GM20431 (cell line): ENCODE measurements around the gene MYO16.

Source experiments
- in situ Hi-C: fragments of 300-500 bp; cut with MseI, MboI; formaldehyde crosslinking; loops from one replicate; pipeline ENCODE4 v1.15.0; 2020; ENCODE audit warnings: low sequenced_read_pairs; ENCODE audit not compliant: unreplicated experiment

The MYO16 gene

DNA sequence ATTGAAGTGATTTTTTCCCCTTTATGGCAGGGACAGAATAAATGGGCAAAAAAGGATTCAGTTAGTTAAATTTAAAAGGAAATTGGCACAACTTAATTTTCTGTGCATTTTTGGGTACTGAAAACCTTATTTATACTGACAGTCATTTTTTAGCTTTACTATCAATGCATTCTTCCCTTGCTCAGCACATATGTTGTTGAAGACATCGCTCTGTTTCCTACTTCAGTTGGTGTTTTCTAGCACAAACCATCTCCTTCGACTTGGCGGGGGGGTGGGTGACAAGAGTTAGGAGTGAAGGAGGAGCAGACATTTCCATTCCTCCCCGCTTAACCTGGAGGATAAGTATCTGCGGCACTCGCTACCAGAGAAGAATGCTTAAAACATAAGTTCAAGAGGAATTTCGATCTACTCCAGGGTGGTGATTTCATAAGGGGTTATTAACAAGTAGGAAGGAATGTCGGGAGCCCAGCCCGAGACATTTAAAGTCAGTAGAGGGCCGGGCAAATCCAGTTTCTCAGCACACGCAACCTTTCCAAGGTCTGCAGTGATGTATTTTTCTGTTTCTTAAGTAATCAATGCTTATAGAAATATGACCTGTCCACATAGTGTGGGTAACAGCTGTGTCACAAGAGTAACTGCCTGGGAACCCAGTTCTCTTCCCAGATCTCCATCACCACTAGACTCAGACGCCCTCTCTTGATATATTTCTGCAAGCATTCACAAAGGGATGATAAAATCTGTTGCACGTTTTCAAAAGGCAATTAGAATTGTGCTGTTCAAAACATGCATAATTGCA, 525.8 kb downstream of the MYO16 start:
- in situ Hi-C loops = no loop called here

DNA sequence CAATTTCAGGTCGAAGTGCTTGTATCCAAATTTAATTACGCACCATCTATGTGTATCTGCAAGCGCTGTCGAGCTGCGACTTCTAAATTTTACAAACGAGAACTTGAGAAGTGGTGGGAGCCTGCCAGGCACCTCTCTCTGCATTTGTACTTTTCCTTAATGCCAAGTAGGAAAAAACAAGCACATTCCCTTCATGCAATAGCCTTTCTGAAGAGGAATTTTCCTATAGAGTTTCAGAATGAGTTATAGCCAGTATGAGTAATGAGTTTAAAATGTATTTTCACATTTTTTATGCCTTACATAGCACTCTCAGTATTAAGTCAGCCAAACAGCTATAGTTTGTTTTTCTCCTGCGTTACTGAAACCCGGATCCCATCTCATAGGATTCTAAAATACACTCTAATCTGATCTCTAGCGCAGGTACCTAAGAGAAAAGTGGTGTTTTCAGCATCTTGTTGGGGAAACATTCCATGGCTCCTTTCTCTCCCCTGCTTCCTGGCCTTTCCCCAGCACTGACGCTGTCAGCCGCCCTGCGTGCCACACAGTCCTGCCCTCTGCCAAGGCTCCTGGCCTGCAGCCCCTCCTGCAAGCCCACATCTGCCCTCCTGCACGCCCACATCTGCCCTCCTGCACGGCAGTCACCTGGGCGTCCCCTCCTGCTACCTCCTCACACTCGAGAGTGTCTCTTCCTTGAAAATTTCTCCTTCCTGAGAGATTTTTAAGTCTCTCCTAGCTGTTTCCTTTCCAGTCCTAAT, 526.9 kb downstream of the MYO16 start:
- in situ Hi-C loops = no loop called here

DNA sequence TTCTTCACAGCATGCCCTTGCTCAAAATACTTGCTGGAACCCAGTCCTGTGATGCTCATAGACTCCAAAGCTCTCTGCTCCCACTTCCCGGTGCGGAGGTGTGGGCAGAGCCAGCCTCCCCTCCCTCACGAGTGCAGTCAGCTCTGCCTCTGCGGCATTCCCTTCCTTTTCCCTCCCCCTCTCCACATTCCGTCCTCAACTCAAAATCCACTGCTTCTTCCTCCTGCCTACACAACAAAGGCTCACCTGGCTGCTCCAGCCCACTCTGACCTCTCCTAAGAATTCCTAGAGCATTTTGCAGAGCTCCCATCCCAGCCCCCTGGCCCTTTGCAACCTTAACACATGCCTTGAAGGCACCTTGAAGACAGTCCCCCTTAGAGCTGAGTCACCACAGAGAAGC, 527.9 kb downstream of the MYO16 start:
- in situ Hi-C loops = no loop called here

DNA sequence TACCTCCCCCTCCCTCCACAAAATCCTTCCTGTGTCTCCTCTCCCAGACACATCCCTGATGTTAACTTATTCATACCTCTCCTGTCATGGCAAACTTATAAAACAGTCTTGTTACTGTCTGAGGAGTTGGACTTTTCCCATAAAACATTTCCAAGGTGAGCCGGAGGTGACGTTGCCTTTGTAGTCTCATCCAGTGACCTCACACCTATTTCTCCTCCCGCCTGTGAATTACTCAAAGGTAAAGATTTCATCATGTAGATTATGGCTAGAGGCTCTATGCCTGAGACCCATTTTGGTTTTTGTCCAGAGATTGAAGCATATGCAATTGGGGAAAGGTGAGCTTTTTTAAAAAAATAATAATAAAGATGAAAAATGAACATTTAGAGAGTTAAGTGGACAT, 529.0 kb downstream of the MYO16 start:
- in situ Hi-C loops = no loop called here

DNA sequence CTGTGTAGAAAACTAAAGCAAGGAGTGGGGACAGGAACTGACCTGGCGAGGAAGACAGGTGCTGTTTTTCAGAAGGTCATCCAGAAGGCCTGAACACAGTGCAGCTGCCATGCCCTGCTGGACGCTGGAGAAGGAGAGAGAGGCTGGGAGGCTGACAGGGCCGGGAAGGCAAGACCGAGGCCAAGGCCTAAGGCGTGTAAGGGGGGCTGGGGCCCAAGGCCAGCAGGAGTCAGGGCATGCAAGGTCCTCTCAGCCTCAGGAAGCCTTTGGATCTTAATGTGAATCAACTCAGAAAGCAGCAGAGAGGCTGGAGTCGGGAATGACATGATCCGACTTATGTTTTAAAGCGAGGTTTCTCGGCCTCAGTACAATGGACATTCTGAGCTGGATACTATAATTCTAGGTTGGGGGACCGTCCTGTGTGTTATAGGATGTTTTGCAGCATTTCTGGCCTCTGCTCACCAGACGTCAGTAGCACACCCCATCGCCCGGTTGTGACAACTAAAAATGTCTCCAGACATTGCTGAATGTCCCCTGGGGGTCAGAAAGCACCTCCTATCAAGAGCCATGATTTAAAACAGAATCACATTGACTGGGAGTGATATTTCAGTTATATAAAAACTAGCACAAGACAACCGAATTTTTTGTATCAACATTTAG, 530.4 kb downstream of the MYO16 start:
- in situ Hi-C loops = no loop called here

DNA sequence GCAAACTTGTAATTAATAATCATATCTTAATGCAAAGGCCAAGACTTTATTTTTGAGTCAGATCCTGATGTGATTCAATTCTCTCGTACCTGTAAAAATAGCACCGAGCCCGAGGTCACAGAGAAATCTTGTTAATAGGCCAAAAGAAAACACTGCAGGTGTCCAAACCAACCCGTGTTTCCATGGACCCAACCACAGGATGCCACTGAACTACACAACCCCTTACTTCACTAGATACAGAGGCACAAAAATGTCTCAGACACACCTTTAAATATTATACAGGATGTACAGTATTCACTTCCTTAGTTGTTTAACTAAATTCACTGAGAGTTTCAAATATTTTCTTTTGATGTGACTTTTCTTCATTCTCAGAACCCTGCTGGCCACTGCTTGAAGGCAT, 530.9 kb downstream of the MYO16 start:
- in situ Hi-C loops = no loop called here

DNA sequence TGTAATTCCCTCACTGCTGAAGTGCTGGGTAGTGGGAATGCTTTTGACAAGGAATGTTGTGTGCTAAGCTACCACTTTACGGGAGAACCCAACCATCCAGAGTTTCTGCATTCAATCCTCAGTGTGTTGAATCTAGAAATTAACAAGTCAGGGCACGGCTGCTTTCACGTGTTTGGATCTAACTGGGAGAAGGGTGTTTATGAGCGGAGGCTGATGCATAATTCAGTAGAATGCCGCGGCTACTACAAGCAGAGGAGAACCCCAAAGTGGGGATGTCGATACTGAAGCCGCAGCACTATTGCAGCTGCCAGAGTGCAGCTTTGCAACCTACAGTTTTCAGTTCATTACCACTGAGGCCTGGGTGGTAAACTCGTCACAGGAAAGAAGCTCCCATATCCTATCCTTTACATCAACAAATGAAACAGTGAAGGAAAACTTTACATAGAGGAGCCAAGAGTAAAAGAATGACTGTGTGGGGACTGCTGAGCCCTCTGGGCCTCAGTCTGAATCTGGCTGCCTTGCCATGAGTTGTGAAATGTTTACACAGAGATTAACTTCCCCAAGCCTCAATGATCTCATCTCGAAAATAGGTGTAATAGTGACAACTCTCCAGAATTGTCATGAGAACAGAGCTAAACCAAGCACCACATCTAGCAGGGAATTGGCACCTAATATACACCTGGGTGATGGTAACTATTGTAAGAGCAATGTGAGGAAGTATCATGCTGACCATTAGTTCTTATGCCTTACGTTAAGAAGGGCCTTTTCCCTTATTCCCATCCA, 531.7 kb downstream of the MYO16 start:
- in situ Hi-C loops = no loop called here

DNA sequence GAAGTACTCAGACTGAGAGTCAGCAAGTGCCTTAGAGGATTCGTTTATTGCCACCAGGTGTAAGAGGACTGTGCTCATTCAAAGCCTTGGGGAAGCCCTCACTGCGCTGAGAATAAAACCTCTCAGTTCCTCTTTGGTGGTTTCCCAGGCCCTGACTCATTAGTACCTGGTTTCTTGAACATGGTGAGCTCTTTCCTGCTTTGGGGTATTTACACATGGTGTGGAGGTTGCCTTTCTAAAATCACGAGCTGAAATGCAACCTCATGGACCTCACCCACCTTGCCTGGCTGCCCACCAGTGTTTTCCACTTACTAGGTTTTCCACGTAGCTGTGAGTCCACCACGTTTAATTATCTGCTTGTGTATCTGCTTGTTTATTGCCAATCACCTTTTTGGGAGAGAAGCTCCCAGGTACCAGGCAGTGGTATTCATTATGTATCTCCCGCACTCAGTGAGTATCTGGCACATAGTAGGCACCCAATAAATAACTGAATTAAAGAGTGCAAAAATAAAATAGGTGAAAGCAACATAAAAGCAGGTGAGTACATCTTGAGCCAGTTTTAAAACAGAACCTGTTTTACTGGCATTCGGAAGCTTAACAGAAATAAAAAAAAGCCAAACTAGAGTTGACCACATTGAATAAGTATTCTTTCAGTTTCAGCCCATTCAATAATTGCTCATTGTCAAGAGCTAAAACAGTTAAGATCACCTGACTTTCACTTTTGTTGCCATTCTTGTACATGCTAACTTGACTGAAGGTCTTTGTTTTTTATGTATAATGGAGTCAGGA, 533.0 kb downstream of the MYO16 start:
- in situ Hi-C loops = no loop called here

DNA sequence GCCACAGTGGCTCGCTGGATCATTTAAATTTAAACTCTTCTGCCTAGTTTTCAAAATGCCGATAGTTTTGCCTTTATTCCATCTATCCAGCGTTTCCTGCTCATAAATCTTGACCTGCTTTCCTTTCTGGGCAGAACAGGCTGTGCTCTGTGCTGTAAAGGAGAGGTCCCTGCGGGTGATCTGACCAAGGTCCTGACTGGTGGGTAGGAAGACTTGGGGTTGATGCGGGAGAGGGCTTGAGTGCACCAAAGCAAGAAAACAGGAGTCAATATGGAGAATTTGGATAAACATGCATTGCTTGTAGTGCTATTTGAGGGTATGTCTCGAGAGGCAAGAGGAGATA, 533.6 kb downstream of the MYO16 start:
- in situ Hi-C loops = no loop called here

DNA sequence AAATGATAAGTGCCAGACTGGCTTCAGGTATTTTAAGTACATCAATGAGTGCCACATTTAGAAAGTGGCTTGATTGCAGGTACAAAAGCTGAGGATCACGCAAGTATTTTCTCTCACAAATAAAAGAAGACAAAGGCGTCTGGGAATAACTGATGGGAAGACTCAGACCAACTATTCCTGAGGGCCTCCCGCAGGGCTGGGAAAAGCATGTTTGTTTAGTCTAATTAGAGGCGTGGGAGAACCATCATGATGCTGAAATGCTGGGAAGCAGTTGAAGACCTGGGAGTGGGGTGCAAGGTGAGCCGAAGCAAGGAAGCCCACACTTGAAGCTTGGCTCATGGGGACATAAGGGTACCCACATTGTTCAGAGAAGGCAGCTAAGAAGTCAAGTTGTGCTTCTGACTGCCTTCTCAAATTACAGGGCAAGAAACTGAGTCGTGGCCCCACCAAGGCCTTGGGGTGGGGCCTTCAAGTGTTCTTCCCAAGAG, 536.0 kb downstream of the MYO16 start:
- in situ Hi-C loops = no loop called here

DNA sequence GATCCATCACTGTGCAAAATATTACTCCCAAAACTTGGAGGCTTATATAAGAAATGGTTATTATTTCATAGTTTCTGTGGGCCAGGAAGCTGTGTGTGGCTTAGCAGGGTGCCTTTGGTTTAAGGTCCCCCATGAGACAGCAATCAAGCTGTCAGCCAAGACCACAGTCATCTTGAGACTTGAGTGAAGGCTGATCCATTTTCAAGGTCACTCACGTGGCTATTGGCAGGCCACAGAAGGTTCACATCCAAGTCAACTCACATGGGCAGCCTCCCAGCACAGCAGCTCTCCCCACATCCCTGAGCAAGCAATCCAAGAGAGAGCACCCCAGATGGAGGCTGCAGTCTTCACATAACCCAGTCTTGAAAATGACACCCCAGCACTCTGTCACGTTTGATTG, 537.4 kb downstream of the MYO16 start:
- in situ Hi-C loops = no loop called here

DNA sequence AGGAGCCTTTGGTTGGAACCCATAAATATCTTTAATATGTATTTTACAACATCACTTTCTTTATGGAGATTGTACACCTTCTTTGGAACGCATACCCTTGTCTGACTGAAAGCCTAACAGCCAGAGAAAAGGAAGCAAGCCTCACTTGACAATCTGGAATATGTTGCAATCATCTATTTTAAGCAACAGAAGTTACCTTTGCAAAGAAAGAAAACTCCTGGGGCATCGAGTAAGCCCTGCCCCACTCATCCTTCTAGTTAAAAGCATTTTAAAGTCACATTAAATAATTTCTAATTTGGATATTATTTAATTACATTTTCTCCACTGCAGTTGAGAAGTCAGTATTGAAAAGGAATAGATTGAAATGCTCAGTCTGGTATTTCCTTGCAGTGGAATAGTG, 542.7 kb downstream of the MYO16 start:
- in situ Hi-C loops = no loop called here

DNA sequence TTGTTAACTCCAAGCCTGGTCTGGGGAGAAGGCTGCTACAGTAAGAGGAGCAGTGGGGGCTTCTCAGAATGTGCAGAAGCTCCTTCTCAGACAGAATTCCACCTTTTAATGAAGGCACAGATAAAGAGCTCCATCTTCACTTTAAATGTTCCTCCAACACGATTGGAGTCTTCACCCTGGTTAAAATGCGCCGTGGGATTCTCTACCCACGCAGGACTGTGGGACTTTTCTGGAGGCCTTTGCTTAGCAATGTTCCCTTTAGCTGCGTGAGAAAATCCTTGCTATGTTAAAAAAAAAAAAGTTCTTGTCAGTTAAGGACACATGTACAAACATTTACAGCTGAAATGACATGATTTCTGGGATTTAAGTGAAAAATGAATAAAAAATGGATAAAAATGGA, 546.3 kb downstream of the MYO16 start:
- in situ Hi-C loops = no loop called here

DNA sequence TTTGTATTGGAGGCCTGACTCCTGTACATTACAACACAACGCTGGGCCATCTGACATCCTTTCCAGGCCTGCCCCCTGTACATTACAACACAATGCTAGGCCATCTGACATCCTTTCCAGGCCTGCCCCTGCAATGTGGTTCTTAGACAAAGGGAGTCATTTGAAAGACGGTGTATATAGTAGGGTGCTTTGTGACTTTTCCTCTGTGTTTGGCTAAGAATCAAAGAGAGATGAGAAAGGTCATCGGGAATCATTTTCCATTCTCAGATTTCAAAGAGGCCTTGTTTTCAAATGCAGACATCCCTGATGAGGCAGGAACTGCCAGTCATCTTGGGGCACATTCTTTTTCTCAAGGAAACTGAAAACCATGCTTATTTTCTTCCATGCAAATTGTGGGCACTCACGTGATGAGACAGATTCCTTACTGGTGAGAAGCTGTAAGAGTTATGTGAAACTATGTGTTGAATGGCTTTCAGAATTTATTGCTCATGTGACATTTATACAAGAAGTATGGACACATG, 551.6 kb downstream of the MYO16 start:
- in situ Hi-C loops = no loop called here

DNA sequence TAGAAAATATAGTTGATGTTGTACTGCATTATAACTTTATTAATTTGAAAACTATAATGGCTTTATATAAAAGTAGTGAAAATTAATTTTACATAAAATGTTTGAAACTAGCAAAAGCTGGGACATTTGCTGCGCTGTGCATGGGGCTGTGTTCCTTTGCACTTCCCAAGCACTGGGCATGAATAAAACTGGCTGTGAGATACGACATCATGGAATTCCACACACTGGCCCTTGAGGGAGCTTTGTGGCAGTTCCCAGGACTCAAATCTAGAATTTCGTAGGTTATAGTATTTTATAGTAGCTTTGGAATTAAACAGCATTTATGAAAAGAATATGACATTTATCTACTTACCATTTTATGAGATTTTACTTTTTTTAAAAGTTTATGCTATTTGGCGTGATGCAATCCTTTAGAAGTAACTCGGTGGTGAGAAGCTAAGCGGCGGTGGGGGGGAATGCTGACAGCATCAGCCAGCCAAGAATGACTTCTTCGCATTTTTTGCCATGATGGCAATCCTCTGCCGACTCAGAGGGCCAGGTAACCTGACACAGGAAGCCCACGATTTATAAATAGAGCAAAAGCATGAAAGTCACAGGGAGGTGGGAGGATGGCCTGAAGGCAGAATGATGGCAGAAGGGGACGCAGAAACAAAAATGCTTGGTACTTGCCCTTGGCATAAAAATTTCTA, 553.5 kb downstream of the MYO16 start:
- in situ Hi-C loops = no loop called here

DNA sequence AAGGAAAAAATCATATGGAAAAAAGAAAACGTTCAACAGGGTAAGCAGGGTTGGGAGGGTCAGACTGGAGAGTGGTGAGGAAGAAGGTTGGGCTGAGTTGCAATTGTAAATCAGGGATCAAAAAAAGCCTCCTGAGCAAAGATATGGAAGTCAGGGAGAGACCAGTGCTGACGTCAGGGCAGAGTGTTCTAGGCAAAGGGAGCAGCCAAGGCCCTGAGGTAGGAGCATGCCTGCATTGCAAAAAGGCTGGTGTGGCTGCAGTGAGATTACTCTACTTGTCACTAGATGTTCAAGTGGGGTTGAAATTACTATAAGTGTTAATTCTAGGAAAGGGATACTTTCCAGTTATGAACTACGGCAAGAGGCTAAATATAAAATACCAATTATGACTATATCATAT, 562.0 kb downstream of the MYO16 start:
- in situ Hi-C loops = no loop called here

DNA sequence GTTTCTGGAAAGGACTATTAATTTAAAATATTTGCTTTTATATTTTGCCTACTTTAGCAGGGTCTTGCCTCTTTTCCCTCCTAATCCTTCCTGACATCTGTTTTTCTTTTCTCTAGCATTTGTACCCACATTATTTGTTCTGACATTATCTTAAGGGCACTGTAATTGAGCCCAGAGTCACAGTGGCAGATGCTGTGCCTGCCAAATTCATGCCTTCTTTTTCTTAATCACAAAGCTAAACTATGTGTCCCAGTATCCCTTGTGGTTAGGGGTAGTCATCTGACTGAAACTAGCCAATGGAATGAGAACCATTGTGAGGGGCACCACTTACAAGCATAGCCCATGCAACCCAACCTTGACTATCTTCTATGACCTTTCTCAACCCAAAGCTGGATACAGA, 562.9 kb downstream of the MYO16 start:
- in situ Hi-C loops = no loop called here

DNA sequence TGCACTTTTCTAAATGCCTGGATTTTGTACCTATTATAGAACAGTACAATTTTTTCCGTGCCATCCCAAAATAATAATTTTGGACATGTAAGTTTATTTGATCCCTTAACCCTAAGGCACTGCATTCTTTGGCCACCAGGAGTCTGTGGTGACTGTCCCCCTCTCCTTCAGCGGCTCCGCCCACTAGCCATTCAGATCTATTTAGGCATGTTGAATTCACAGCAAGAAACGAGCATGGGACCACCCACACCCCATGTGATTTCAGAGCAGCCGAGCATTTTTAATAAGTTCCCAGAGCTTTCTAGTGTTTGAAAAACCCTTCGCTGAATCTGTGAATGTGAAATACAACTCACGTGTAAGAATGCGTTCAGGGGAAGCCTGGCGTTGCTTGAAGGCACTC, 567.5 kb downstream of the MYO16 start:
- in situ Hi-C loops = no loop called here

DNA sequence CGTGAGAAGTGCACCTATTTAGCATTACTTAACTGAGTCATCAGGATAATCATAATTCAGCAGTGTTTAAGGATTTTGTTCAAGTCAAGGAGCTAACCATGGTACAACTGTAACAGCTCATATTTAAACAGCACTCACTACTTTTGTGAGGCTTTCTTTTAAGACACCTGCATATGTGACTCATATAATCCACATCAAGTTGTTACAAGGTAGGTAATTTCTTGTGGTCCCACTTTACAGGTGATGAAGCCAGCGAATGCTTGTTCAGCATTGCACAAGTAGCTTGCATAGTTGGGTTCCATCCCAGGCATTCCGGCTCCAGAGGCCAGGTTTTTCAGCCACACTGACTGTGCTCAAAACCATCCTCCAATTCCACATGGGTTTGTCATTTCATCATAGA, 569.2 kb downstream of the MYO16 start:
- in situ Hi-C loops = no loop called here
